Activated CD4-positive, alpha-beta T cell treated with anti-CD3 and anti-CD28 coated beads for 4 hours (primary cell): ENCODE results near the gene RFC2.

Experiments
- DNase-seq, 2 donors: peaks; one replicate each; pipeline ENCODE4 v3.0.0-alpha.2; 2020

The RFC2 gene

GRCh38 chr7:74254129-74254857 lies at the start of gene RFC2:
Gene RFC2, minus strand, starts transcription at chr7:74254399. Its CDS starts 16 bp downstream, at chr7:74254383.
- peak; percentile 91 to 96 for DNase-seq

GRCh38 chr7:74302745-74303221 lies 48.6 kb upstream of the RFC2 start:
- DNase-seq = no peak

- DNase-seq = no peak
Measured at GRCh38 chr7:74300926-74301325, 46.7 kb upstream of the RFC2 start.

GRCh38 chr7:74299401-74299800 lies 45.2 kb upstream of the RFC2 start:
- no peak for DNase-seq

GRCh38 chr7:74297516-74298233 lies 43.5 kb upstream of the RFC2 start:
- no peak for DNase-seq

- no peak for DNase-seq
Measured at GRCh38 chr7:74294191-74294998, 40.2 kb upstream of the RFC2 start.

GRCh38 chr7:74293577-74293908 lies 39.3 kb upstream of the RFC2 start:
- DNase-seq = no peak

- DNase-seq = no peak
Measured at GRCh38 chr7:74292757-74293576, 38.8 kb upstream of the RFC2 start.

GRCh38 chr7:74291535-74291934 lies 37.3 kb upstream of the RFC2 start:
- no peak for DNase-seq

GRCh38 chr7:74290981-74291441 lies 36.8 kb upstream of the RFC2 start:
- no peak for DNase-seq

- no peak for DNase-seq
Measured at GRCh38 chr7:74290553-74290950, 36.4 kb upstream of the RFC2 start.

- DNase-seq = peak; percentile 14 to 18
Measured at GRCh38 chr7:74289659-74290552, 35.7 kb upstream of the RFC2 start.

GRCh38 chr7:74289018-74289658 lies 34.9 kb upstream of the RFC2 start, which contains the start of gene CLIP2:
Gene CLIP2, plus strand, starts transcription at chr7:74289407. Its CDS starts 28,140 bp downstream, at chr7:74317547.
- peak; percentile 75 to 79 for DNase-seq

- DNase-seq = no peak
Measured at GRCh38 chr7:74288034-74288881, 34.1 kb upstream of the RFC2 start.

- no peak for DNase-seq
Measured at GRCh38 chr7:74287303-74288033, 33.3 kb upstream of the RFC2 start.

GRCh38 chr7:74286131-74286530 lies 31.9 kb upstream of the RFC2 start:
- DNase-seq = no peak

- DNase-seq = no peak
Measured at GRCh38 chr7:74284781-74285259, 30.6 kb upstream of the RFC2 start.

- DNase-seq = no peak
Measured at GRCh38 chr7:74283858-74284447, 29.8 kb upstream of the RFC2 start.
